HG02938 (cell line): ENCODE results near the gene TECR.
"Not testable (repeated sequence)": the region's sequence is repeated elsewhere in the genome, so short reads cannot be mapped to it uniquely, and the experiment has no call there.

ENCODE experiments used
- ATAC-seq: cut with Tn5 transposase; IDR thresholded peaks from one replicate; pipeline ENCODE4 v1.9.1; 2021; ENCODE audit warnings: mild to moderate bottlenecking, moderate library complexity; ENCODE audit not compliant: unreplicated experiment

Gene TECR

GRCh38 chr19:14559916-14560775 is 30.8 kb downstream of the TECR start:
- ATAC-seq, result no peak

GRCh38 chr19:14560776-14561108 is 31.3 kb downstream of the TECR start:
- no peak for ATAC-seq

GRCh38 chr19:14561249-14561648 is 31.9 kb downstream of the TECR start:
- no peak for ATAC-seq

- no peak for ATAC-seq
These were observed 32.5 kb downstream of the TECR start for GRCh38 chr19:14561847-14562351.

DNA sequence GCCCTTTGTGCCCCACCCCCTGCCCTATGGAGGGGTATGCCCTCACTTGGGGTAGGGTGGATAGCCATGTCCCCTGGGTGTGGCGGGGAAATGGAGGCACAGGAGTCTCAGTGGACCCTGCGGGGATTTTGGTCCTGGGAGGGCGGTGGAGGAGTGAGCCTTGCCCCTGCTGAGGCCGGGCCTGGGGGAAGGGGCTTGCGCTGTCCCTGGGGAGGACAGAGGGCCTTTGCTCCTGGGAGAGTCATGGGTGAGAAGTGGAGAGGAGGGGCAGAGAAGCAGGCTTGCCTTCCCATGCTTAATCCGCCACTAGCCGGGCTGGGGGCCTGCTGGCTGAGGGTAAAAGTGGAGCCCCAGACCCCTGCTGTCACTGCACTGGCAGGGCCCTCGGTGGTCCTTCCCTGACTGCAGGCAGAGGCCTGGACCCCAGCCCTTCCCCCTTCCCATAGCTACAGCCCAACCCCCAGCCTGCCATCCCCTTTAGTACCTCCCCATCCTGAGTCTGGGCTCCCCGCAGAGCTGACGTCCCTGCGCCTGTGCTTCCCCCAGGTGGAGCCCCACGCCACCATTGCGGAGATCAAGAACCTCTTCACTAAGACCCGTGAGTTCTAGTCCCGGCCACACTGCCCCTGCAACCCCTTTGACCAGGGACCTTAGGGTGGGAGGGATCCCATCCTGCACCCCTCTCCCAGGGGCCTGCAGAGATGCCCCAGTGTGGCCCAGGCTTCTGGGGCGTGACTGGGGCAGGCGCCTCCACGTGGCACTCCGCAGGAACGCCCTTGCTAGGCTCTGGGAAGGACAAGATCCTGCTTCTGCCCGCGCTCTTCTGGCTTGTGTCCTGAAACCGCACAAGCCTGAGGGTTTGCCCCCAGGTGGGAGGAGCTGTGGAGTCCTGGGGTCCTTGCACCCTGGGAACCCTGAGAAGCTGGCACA is 33.5 kb downstream of the TECR start:
- no peak for ATAC-seq

GRCh38 chr19:14563590-14563926 is 34.2 kb downstream of the TECR start:
- no peak for ATAC-seq

DNA sequence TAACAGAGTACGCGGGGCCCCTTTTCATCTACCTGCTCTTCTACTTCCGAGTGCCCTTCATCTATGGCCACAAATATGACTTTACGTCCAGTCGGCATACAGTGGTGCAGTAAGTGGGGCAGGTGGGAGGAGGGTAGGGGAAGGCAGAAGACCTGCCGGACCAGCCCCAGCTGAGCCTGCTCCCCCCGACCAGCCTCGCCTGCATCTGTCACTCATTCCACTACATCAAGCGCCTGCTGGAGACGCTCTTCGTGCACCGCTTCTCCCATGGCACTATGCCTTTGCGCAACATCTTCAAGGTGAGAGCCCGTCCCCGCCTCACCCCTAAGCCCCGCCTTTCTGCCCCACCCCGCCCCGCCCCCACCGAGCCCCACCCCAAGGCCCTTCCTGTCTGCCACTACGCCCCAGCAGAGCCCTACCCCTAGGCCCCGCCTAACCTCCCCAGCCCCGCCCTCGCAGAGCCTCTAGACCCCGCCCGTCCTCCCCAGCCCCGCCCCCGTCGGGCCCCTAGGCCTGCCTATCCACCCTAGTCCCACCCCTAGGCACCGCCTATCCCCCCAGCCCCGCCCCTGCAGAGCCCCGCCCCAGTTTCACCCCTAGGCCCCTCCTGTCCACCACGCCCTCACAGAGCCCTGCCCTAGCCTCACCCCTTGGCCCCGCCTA is 34.7 kb downstream of the TECR start:
- ATAC-seq, result no peak

DNA sequence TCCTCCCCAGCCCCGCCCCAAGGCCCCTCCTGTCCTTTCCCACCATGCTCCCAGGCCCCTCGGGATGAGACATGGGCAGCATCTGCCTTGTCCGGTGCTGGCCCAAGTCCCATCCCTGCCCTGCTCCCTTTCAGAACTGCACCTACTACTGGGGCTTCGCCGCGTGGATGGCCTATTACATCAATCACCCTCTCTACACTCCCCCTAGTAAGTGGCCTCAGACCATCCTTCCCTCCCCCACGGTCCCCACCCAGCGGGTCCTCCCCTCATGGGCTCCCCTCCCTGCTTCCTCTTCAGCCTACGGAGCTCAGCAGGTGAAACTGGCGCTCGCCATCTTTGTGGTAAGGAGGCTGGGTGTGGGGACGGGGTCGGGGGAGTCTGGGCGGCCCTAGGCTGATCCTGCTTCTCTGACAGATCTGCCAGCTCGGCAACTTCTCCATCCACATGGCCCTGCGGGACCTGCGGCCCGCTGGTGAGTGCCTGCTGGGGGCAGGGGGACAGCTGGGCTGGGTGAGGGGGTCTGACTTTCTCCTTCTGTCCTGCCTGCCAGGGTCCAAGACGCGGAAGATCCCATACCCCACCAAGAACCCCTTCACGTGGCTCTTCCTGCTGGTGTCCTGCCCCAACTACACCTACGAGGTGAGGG is 35.4 kb downstream of the TECR start:
- ATAC-seq, result not testable (repeated sequence)

DNA sequence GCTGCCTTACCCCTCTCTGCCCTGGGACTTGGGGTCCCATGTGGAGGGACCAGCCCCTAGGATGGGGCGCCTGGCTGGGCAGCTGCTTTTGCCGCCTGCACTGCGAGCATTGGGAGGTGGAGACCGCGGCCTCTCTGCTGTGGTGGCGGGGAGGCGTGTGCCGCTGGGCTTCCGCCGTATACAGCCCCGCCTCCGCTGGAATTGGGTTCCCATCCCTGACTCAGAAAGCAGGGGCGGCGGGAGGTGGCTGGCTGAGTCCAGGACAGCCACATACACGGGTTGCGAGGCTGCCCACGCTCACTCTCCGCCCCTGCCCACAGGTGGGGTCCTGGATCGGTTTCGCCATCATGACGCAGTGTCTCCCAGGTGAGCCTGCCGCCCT is 35.9 kb downstream of the TECR start:
- no peak for ATAC-seq

GRCh38 chr19:14565765-14566711 is 36.6 kb downstream of the TECR start:
- no peak for ATAC-seq

DNA sequence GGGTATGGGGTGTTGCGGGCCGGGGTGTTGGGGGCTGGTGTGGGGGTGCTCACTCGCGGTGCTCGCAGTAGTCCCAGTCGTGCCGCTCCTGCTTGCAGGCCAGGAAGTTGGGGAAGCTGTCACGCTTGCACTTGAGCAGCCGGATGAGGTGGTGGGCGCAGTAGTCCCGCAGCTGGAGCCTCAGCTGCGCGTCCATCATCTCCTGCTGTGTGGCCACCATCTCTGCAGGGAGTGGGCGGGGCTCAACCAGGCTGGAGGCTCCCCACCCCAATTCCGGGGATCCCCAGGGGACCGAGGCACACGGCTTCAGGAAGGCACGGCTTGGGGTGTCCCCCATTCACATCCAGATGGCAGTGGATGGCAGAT is 37.3 kb downstream of the TECR start:
- ATAC-seq, result no peak

DNA sequence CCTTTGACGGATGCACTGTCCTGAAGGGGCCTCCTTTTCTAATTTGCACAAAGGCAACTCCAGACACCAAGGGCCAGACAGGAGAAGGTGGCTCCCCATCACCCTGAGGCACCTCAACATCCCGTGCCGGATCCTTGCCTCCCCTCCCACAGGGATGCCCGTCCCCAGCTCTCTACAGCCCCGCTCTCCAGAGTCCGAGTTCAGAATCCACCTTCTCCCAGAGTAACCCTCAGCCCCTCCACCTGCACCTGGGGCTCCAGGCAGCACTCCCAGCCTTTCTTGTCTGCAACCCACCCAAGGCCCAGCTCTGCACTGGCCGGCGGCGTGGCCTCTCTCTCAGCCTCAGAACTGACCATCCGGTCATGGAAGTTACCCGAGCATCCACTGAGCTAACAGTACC is 37.7 kb downstream of the TECR start:
- no peak for ATAC-seq

DNA sequence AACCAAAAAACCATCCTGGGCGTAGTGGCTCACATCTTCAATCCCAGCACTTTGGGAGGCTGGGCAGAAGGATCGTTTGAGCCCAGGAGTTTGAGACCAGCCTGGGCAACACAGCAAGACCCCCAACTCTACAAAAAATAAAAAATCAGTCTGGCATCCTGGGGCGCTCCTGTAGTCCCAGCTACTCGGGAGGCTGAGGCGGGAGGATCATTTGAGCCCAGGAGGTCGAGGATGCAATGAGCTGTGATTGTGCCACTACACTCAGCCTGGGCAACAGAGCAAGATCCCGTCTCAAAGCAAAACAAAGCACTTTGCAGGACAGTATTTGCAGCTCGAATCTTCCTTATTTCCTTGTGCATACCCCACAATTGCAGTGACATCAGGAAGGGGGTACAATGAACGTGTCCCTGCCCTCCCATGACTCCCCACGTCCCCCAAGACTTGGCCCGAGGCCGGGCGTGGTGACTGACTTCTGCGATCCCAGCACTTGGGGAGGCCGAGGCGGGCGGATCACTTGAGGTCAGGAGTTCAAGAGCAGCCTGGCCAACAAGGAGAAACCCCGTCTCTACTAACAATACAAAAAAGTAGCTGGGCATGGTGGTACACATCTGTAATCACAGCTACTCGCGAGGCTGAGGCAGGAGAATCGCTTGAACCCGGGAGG is 41.6 kb downstream of the TECR start:
- no peak for ATAC-seq

- ATAC-seq, result peak; percentile 72
These were observed 42.5 kb downstream of the TECR start, which contains the start of gene NDUFB7 for GRCh38 chr19:14571695-14572490. Gene NDUFB7, minus strand, starts transcription at chr19:14572066. Its CDS starts 66 bp downstream, at chr19:14572000.

DNA sequence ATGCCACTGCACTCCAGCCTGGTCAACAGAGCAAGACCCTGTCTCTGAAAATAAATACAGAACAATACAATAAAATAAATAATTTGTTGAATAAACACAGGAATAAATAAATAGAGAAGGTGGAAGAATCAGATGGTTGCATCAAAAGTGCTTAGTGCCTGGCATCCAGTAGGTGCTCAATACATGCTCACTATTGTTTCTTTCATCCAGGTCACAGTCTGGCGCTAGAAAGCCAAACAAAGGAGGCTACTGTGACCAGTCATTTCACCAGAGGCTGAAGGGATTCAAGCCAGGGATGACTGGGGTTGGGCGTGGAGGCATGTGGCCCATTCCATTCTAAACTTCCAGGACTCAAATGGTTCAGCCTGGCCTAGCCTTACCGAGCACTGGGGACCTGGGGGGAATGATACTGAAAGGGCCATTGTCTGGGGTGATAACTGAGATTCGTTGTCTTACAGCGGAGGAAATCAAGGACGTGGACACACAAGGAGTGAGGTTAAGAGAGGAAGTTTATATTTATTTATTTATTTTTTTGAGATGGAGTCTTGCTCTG is 46.1 kb downstream of the TECR start:
- no peak for ATAC-seq

GRCh38 chr19:14576363-14576762 is 47.0 kb downstream of the TECR start:
- ATAC-seq, result no peak

DNA sequence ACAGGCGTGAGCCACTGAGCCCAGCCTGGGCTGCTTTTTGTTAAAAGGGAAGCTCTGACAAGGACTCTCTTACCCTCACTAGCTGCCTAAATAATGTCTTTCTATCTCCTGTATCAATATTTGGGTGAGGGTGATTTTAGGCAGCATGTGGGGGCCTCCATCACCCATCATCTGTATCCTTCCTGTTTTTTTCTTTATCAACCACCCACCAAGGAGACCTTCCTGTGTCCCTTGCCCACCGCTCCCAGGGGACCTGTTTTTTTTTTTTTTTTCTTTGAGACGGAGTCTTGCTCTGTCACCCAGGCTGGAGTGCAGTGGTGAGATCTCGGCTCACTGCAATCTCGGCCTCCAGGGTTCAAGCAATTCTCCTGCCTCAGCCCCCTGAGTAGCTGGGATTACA is 47.9 kb downstream of the TECR start:
- ATAC-seq, result no peak

- ATAC-seq, result no peak
These were observed 48.6 kb downstream of the TECR start for GRCh38 chr19:14577885-14578427.
